GM11168 (cell line): Measurements from ENCODE around the gene ABTB1.

Source experiments
- in situ Hi-C: fragments of 300-500 bp; cut with MboI; formaldehyde crosslinking; loops from one replicate; pipeline ENCODE4 v1.12.0; 2022; ENCODE audit warnings: low sequenced_read_pairs; ENCODE audit not compliant: unreplicated experiment

Gene ABTB1

DNA sequence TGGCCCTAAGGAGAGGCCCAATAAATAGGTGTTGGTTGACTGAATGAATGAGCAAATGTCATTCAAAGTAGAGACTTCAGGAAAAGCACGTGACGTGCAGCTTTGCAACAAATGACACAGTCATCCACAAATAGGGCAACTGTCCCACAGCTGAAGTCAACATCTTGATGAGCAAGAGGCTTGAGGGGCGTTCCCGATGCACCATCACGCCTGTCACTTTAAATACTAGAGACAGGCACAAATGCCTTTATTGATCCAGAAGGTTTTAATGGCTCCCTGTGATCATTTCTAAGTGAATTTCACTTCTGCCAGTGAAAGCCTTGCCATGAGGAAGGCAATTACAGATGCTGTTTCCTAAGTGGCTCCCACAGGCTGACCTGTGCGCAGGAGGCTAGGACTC, 43.6 kb downstream of the ABTB1 start:
- in situ Hi-C loops: no loop called here

GRCh38 chr3:127717357-127718244, 44.8 kb downstream of the ABTB1 start:
- in situ Hi-C loops: no loop called here

- in situ Hi-C loops: no loop called here
Measured at GRCh38 chr3:127718245-127718915, 45.6 kb downstream of the ABTB1 start.

- in situ Hi-C loops: no loop called here
Measured at GRCh38 chr3:127718916-127719290, 46.2 kb downstream of the ABTB1 start.

GRCh38 chr3:127719369-127719768, 46.6 kb downstream of the ABTB1 start:
- in situ Hi-C loops: no loop called here

DNA sequence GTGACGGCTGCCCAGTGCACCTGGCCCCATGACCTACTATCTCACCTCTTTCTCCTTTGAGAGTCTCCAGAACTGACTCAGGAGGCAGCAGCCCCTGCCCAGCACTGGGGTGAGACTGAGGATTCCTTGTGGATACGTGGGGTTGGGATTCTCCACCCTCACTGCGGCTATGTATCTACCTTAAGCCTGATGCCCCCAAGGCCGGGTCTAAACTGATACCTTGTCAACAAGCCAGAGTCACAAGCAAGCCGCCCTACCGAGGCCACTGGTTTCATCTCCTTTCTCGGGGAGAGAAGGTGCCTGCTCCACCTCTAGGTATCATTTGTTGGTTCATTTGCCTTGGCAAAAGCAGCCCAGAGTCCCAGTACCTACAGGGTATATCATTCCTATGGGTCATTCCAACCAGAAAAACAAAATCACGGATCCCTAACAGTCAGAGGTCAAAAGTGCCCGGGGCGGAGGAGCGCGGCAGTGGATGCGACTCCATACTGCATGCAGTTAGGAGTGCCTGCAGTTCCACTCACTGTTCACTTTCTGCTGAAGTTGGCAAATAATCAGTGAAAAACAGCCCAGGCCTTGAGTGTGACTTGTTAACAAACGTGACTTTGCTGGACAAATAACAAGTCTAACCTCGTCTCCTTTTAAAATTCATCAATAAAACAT, 47.5 kb downstream of the ABTB1 start:
- in situ Hi-C loops: no loop called here

DNA sequence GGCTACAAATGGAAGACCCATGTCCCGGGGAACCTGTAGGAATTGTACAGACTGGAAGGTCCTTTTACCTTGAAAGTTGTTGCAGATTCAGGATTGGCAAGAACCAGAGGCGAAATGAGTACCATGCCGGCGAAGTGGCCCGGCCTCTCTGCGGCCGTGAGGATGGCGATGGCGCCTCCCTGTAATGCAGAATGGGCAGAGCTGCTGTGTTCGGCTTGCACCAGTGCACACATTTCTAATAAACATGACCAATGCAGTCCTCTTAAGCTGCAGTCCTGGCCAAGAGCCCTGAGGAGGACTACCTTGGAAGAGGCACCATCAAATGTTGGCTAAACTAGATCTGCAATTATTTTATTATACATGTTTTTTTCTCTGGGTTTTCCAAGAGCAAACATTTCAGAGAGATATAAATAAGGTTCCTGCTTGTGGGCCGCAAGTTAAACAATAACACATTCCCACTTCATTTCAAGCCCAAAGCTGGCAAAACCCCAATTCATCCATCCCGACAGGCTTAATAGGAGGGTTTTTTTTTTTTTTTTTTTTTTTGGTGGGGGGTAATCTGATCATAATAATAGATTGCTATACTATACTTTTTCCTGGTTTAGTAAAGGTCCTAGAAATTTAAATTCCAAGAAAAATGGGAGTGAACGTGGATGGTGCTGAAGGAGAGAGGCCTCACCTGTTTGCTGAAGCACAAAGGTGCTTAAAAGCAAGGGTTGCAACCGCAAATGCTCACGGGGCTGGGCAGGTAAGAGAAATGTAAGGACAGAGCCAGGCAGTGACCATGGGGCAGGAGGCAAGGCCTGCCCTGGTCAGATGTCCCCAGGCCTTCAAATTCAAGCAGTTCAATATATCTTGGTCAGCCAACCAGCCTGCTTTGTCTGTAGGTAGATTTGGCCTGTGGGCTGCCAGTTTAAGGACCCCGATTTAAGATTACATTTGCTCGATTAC, 48.5 kb downstream of the ABTB1 start:
- in situ Hi-C loops: no loop called here

DNA sequence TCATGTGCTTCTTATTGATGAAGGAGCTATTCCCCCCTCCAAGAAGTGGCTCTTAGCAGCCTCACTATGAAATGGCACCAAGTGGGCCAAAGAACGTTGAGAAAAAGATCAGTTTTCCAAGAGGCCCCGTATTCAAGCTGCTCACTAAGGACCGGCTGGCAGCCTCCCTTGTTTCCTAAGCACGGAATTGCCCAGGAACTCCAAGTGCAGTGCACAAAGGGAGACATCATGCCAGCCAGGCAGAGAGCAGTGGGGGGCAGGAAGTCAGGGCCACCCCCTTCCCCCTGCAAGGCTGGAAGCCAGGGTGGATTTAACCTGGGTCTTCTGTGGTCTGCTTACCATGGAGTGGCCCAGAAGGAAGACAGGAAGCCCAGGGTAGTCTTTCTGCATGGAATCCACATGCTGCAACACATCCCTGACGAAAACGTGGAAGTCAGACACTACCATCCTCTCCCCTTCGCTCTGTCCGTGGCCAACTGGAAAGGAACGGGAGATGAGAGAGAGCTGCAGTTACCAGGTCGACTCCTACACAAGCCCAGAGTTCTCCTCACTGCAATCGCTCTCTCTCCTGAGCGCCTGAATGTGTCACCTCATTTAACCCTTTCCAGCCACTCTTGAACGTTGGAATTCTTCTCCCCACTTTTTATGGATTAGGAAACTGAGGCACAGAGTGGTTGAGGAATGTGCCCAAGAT, 49.5 kb downstream of the ABTB1 start:
- in situ Hi-C loops: no loop called here

- in situ Hi-C loops: no loop called here
Measured at GRCh38 chr3:127723011-127723567, 50.3 kb downstream of the ABTB1 start.

DNA sequence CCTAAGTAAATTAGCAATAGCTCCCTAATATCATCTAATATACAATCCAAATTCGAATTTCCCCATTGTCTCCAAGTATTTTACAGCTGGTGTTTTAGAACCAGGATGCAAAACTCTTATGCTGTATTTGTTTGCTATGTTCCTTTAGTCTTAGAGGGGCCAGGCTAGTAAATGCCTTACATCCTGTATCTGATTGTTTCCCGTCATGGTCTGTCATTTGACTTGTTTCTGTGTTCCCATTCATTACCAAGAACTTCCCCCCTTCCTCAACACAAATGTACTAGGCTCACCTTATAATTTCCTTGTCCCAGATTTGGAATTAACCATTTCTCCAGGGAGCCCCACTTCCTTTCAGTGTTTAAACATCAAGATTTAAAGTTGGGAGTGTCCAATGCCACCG, 54.1 kb downstream of the ABTB1 start:
- in situ Hi-C loops: no loop called here

GRCh38 chr3:127728417-127729015, 55.8 kb downstream of the ABTB1 start:
- in situ Hi-C loops: no loop called here

DNA sequence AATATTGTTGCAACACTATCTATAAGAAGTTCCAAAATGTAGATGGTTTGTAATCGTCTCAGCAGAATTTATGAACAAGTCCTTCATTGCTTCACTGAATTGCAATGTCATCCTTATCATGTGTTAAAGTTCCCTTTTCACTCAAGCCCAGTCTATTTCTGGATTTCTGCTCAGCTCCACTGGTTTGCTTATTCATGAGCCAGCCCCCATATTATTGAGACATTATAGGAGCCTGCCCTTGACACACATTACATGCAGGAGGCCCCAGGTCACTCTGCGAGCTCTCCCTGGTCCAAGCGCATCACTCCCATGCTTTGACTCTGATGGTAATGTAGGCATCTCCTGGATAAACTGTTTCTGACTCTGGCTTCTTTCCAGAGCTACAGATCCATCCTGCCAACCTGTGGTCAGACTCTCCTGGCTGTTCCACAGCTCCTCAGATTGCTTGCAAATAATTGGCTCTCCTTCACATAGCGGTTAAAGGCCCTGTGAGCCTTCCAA, 56.9 kb downstream of the ABTB1 start:
- in situ Hi-C loops: no loop called here

DNA sequence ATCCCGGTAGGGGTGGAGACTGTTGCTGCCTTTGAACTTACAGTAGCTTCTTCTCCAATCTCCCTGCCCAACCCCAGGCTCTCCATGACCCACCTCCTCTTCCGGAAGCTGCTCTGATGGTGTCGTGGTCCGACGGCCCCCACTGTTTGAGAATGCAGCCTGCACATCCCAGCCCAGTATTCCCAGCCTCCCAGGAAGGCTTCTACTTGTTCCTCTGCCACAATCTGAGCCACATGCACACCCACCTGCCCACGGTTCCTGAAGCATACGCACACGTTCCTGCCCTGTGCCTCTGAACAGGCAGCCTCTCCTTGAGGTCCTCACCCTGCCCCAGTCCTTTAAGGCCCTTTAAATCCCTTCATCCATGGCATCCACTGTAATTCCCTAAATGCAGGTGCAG, 57.4 kb downstream of the ABTB1 start:
- in situ Hi-C loops: no loop called here
